Astrocyte (in vitro differentiated cells and primary cell): ENCODE results near the gene MMP17. TPM values are rescaled to one million over a fixed set of nuclear protein-coding genes. Genes with fewer than 3 reads are reported as not detected.

Experiments used
- DNase-seq: peaks from one replicate; pipeline ENCODE4 v3.0.0-alpha.2; 2010; ENCODE audit warnings: low read depth
- FAIRE-seq: peaks from 2 replicates; lab custom pipeline; 2011; peaks lifted over from hg19 to GRCh38; lab: Jason Lieb, UNC
- H2AFZ ChIP-seq: 2 replicates; pipeline ENCODE4 v1.6.0; 2012; ENCODE audit warnings: low read depth, low read length, inconsistent platforms
- H3K27ac ChIP-seq: 2 replicates; pipeline ENCODE4 v1.5.1; 2011; ENCODE audit warnings: low read depth, low read length, inconsistent platforms
- H3K27me3 ChIP-seq: 2 replicates; pipeline ENCODE4 v1.6.0; 2011; ENCODE audit warnings: low read length, inconsistent platforms; ENCODE audit not compliant: insufficient read depth
- H3K36me3 ChIP-seq: 2 replicates; pipeline ENCODE4 v1.5.1; 2011; ENCODE audit warnings: low read length, inconsistent platforms; ENCODE audit not compliant: insufficient read depth
- H3K4me1 ChIP-seq: 2 replicates; pipeline ENCODE4 v1.5.1; 2011; ENCODE audit warnings: low read length, inconsistent platforms; ENCODE audit not compliant: insufficient read depth
- H3K4me2 ChIP-seq: 2 replicates; pipeline ENCODE4 v1.6.0; 2012; ENCODE audit warnings: low read length, inconsistent platforms
- H3K4me3 ChIP-seq: 2 replicates; pipeline ENCODE4 v1.5.1; 2011; ENCODE audit warnings: low read depth, mild to moderate bottlenecking, low read length, inconsistent platforms; ENCODE audit not compliant: insufficient read depth
- H3K79me2 ChIP-seq: 2 replicates; pipeline ENCODE4 v1.6.0; 2012; ENCODE audit warnings: mild to moderate bottlenecking, low read length, inconsistent platforms; ENCODE audit not compliant: insufficient read depth
- H3K9ac ChIP-seq: 2 replicates; pipeline ENCODE4 v1.6.0; 2012; ENCODE audit warnings: mild to moderate bottlenecking, low read length, inconsistent platforms
- H3K9me3 ChIP-seq: 2 replicates; pipeline ENCODE4 v1.5.1; 2012; ENCODE audit warnings: low read depth, mild to moderate bottlenecking, low read length, inconsistent platforms; ENCODE audit not compliant: insufficient read depth
- H4K20me1 ChIP-seq: 2 replicates; pipeline ENCODE4 v1.6.0; 2012; ENCODE audit warnings: low read length, inconsistent platforms; ENCODE audit not compliant: insufficient read depth
- H3K27ac Mint-ChIP-seq: one replicate; pipeline ENCODE4 v1.8.0; 2021; ENCODE audit warnings: mild to moderate bottlenecking, mixed read lengths; ENCODE audit not compliant: unreplicated experiment
- H3K27me3 Mint-ChIP-seq: one replicate; pipeline ENCODE4 v1.8.0; 2021; ENCODE audit warnings: low read depth, mixed read lengths; ENCODE audit not compliant: unreplicated experiment
- H3K36me3 Mint-ChIP-seq: one replicate; pipeline ENCODE4 v1.8.0; 2021; ENCODE audit warnings: low read depth, mixed read lengths; ENCODE audit not compliant: unreplicated experiment
- H3K4me1 Mint-ChIP-seq: one replicate; pipeline ENCODE4 v1.8.0; 2021; ENCODE audit warnings: low read depth, mixed read lengths; ENCODE audit not compliant: unreplicated experiment
- H3K4me3 Mint-ChIP-seq: one replicate; pipeline ENCODE4 v1.8.0; 2021; ENCODE audit warnings: mild to moderate bottlenecking, moderate library complexity, mixed read lengths; ENCODE audit not compliant: unreplicated experiment
- H3K9me3 Mint-ChIP-seq: one replicate; pipeline ENCODE4 v1.8.0; 2021; ENCODE audit warnings: mild to moderate bottlenecking, mixed read lengths; ENCODE audit not compliant: unreplicated experiment
- CTCF ChIP-seq: IDR thresholded peaks from 2 replicates; pipeline ENCODE4 v1.5.1; 2011; ENCODE audit warnings: low read depth, mild to moderate bottlenecking, inconsistent platforms, low read length, moderate library complexity; ENCODE audit not compliant: insufficient read depth
- EZH2 ChIP-seq: IDR thresholded peaks from 2 replicates; pipeline ENCODE4 v1.6.1; 2012; ENCODE audit warnings: mild to moderate bottlenecking, low read length, inconsistent platforms; ENCODE audit not compliant: insufficient read depth
- total RNA-seq: library from RNA; stranded (reverse); gene quantifications from 2 replicates; pipeline ENCODE4 v1.2.1, GENCODE V29; 2021

MMP17 gene
- total RNA-seq, 1 donor from 2014 or later, result 8.4 TPM

GRCh38 chr12:131855521-131856142 is 27.4 kb downstream of the MMP17 start:
- Histone ChIP-seq H3K4me2 (no peak overlapping the region), H4K20me1 (no peaks in the 10 kb centered on the region), H3K27me3 (no peaks in the 10 kb centered on the region), H2AFZ (no peak overlapping the region), H3K27ac (no peak overlapping the region), H3K36me3 (no peaks in the 10 kb centered on the region), H3K9me3 (no peaks in the 10 kb centered on the region), H3K4me1 (peaks cover 17% of the 10 kb centered on the region), H3K79me2 (no peaks in the 10 kb centered on the region), H3K4me3 (no peak overlapping the region), H3K9ac (no peak overlapping the region)
- Mint-ChIP-seq H3K27ac (no peak overlapping the region), H3K9me3 (no peaks in the 10 kb centered on the region), H3K4me3 (no peak overlapping the region), H3K27me3 (peaks cover 18% of the 10 kb centered on the region), H3K4me1 (peaks cover 6% of the 10 kb centered on the region), H3K36me3 (no peaks in the 10 kb centered on the region)
- FAIRE-seq (no peak), DNase-seq (no peak)
- TF ChIP-seq EZH2 (no peak), CTCF (no peak)

- Histone ChIP-seq H3K9ac (no peak overlapping the region), H2AFZ (no peak overlapping the region), H4K20me1 (no peaks in the 10 kb centered on the region), H3K4me2 (no peak overlapping the region), H3K36me3 (no peaks in the 10 kb centered on the region), H3K79me2 (no peaks in the 10 kb centered on the region), H3K4me3 (no peak overlapping the region), H3K27me3 (no peaks in the 10 kb centered on the region), H3K4me1 (peaks cover 22% of the 10 kb centered on the region), H3K9me3 (no peaks in the 10 kb centered on the region), H3K27ac (no peak overlapping the region)
- peaks cover 10% of the 10 kb centered on the region for H3K4me1 Mint-ChIP-seq
- no peaks in the 10 kb centered on the region for H3K9me3 Mint-ChIP-seq
- no peak for DNase-seq
- TF ChIP-seq CTCF (no peak), EZH2 (no peak)
- H3K27ac Mint-ChIP-seq, result no peak overlapping the region
- no peak for FAIRE-seq
- no peaks in the 10 kb centered on the region for H3K36me3 Mint-ChIP-seq
- H3K27me3 Mint-ChIP-seq, result peaks cover 18% of the 10 kb centered on the region
- H3K4me3 Mint-ChIP-seq, result no peak overlapping the region
These were observed 28.3 kb downstream of the MMP17 start for GRCh38 chr12:131856366-131857097.
